ENCODE data around the gene IQCH.
A peak's percentile ranks its signal among the peaks of the same experiment; 100 is the strongest.

The IQCH gene

DNA sequence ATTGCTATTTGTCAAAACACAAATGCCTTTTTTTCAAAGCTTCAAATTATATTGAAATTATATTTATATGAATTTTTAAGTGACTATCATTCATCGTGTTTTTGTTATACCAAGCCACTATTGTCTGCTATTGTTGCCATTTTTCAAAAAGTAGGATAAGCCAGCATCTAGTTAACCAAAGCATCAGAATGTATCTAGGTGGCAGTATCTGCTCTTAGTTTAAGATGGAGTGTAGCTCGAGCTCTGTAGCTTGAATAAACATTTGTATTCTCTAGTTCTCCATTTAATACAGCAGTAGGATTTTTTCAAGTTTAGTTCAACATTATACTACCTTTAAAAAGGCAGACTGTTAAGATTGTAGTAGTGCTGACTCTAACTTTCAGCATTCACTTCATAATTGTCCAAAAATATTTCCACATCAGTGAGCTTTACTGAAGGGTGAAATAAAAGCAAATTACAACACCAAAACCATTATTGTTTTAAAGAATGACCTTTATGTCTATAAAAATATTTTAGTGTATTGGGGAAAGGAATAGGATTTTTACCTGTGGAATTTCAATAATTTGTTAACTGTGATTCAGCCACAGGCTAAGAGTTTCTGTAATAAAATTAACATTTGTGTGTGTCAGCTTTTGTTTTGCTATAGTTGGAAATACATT lies 246.7 kb downstream of the IQCH start:
- Histone ChIP-seq H3K4me1 (ENCODE audit: control insufficient read depth, low read length) (peaks cover 18% of the 10 kb centered on the region), H3K27me3 (ENCODE audit: control insufficient read depth, low read length) (no peaks in the 10 kb centered on the region), H3K27ac (ENCODE audit: low read depth, low read length) (no peak overlapping the region), H3K4me2 (ENCODE audit: low read length) (no peak overlapping the region), H3K4me3 (ENCODE audit: low read length) (no peak overlapping the region), H3K36me3 (ENCODE audit: control insufficient read depth, low read length) (no peaks in the 10 kb centered on the region), H3K79me2 (ENCODE audit: control insufficient read depth, low read length) (no peaks in the 10 kb centered on the region), H4K20me1 (ENCODE audit: control insufficient read depth, insufficient read depth, low read depth, low read length) (no peaks in the 10 kb centered on the region), H3K9me2 (replicated peaks; ENCODE audit: control insufficient read depth, low read length) (no peaks in the 10 kb centered on the region), H3K9me3 (ENCODE audit: control insufficient read depth, insufficient read depth, low read length) (no peaks in the 10 kb centered on the region), H3F3A (ENCODE audit: control insufficient read depth, insufficient read depth) (no peaks in the 10 kb centered on the region)
- TF ChIP-seq, protein P1, sequence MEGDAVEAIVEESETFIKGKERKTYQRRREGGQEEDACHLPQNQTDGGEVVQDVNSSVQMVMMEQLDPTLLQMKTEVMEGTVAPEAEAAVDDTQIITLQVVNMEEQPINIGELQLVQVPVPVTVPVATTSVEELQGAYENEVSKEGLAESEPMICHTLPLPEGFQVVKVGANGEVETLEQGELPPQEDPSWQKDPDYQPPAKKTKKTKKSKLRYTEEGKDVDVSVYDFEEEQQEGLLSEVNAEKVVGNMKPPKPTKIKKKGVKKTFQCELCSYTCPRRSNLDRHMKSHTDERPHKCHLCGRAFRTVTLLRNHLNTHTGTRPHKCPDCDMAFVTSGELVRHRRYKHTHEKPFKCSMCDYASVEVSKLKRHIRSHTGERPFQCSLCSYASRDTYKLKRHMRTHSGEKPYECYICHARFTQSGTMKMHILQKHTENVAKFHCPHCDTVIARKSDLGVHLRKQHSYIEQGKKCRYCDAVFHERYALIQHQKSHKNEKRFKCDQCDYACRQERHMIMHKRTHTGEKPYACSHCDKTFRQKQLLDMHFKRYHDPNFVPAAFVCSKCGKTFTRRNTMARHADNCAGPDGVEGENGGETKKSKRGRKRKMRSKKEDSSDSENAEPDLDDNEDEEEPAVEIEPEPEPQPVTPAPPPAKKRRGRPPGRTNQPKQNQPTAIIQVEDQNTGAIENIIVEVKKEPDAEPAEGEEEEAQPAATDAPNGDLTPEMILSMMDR (IDR thresholded peaks at IDR 0.05; ENCODE audit: low read depth, low read length, poor library complexity, severe bottlenecking): peak; percentile 29
- TF ChIP-seq EZH2phosphoT487 (IDR thresholded peaks at IDR 0.05; ENCODE audit: borderline replicate concordance, low read length): no peak

DNA sequence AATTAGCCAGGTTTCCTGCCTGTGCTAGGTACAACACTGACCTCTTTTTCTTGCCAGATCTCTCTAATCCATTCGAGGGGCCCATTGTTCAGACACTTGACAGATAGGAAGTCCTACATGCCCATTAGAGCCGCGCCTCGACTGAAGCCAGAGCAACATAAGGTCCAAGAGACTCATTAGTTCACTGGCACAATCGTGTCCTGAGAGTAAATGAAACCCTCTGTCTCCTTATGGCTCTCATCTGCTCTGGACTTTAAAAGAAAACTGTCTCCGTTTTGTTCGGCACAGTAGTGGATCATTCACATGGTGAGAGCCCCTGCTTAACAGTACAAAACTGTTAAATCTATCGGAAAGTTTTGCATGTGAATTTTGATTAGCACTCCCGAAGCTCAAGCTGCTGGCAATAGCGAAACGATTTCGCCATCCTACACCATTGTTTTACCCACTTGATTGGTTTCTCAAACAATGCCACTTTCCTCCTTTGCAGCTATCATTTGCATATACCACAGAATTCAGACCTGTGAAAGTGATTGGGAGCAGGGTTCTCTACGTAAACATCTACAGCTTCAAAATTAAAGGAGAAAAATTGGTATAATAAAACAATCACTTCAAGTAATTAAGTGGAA lies 247.4 kb downstream of the IQCH start:
- H3K9me3 ChIP-seq (ENCODE audit: control insufficient read depth, insufficient read depth, low read length): no peaks in the 10 kb centered on the region
- no peaks in the 10 kb centered on the region for H3K36me3 ChIP-seq (ENCODE audit: control insufficient read depth, low read length)
- H3F3A ChIP-seq (ENCODE audit: control insufficient read depth, insufficient read depth): no peaks in the 10 kb centered on the region
- TF ChIP-seq EZH2phosphoT487 (IDR thresholded peaks at IDR 0.05; ENCODE audit: borderline replicate concordance, low read length): no peak
- no peak overlapping the region for H3K27ac ChIP-seq (ENCODE audit: low read depth, low read length)
- H3K79me2 ChIP-seq (ENCODE audit: control insufficient read depth, low read length): no peaks in the 10 kb centered on the region
- H4K20me1 ChIP-seq (ENCODE audit: control insufficient read depth, insufficient read depth, low read depth, low read length): no peaks in the 10 kb centered on the region
- no peak overlapping the region for H3K4me3 ChIP-seq (ENCODE audit: low read length)
- H3K4me2 ChIP-seq (ENCODE audit: low read length): no peak overlapping the region
- H3K27me3 ChIP-seq (ENCODE audit: control insufficient read depth, low read length): no peaks in the 10 kb centered on the region
- H3K9me2 ChIP-seq (replicated peaks; ENCODE audit: control insufficient read depth, low read length): no peaks in the 10 kb centered on the region
- peaks cover 24% of the 10 kb centered on the region for H3K4me1 ChIP-seq (ENCODE audit: control insufficient read depth, low read length)

DNA sequence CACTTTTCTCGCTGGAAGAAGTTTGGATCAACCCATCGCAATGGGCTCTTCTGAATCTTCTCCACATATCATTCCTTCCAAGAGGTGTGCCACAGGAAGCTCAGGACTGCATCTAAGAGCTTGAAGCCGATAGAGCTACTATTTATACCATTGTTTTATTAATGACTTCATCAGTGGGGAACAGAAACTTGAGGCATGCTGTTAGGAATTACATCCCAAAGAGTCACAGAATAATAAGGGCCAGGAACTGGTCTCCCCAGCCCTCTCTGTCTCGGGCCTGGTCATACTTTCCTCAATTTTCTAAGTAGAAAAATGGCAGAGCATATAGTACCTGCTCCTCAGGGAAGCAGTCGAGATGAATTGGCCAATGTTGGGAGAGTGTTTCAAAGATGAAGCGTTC lies 249.5 kb downstream of the IQCH start:
- Histone ChIP-seq H3K36me3 (ENCODE audit: control insufficient read depth, low read length) (no peaks in the 10 kb centered on the region), H3K27ac (ENCODE audit: low read depth, low read length) (no peak overlapping the region), H3K4me1 (ENCODE audit: control insufficient read depth, low read length) (peaks cover 30% of the 10 kb centered on the region), H3K4me3 (ENCODE audit: low read length) (no peak overlapping the region), H3K9me3 (ENCODE audit: control insufficient read depth, insufficient read depth, low read length) (no peaks in the 10 kb centered on the region), H3K27me3 (ENCODE audit: control insufficient read depth, low read length) (no peaks in the 10 kb centered on the region), H3F3A (ENCODE audit: control insufficient read depth, insufficient read depth) (no peaks in the 10 kb centered on the region), H3K9me2 (replicated peaks; ENCODE audit: control insufficient read depth, low read length) (no peaks in the 10 kb centered on the region), H4K20me1 (ENCODE audit: control insufficient read depth, insufficient read depth, low read depth, low read length) (no peaks in the 10 kb centered on the region), H3K79me2 (ENCODE audit: control insufficient read depth, low read length) (no peaks in the 10 kb centered on the region), H3K4me2 (ENCODE audit: low read length) (no peak overlapping the region)
- TF ChIP-seq, protein P1 (IDR thresholded peaks at IDR 0.05; ENCODE audit: low read depth, low read length, poor library complexity, severe bottlenecking): no peak
- no peak for TF ChIP-seq EZH2phosphoT487 (IDR thresholded peaks at IDR 0.05; ENCODE audit: borderline replicate concordance, low read length)

DNA sequence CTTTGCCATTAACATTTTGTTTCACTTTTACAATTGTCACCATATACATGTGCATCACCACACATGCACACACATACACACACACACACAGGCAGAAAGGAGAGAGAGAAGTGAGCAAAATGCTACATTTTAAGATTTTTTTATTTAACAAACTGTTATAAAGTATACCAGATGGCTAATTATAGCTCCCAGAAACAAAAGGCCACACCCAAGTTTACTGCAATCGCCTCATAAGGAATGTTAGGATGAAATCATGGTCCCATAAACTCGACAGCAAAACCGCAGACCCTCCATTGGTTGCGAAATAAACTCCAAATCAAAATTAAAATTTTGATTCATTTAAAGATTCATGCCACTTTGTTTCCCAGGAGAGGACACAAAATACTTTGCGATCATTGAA lies 250.2 kb downstream of the IQCH start:
- Histone ChIP-seq H3K9me2 (replicated peaks; ENCODE audit: control insufficient read depth, low read length) (no peaks in the 10 kb centered on the region), H3K4me2 (ENCODE audit: low read length) (no peak overlapping the region)

More for the DNA sequence above, 250.2 kb downstream of the IQCH start:
- TF ChIP-seq, protein P1 (IDR thresholded peaks at IDR 0.05; ENCODE audit: low read depth, low read length, poor library complexity, severe bottlenecking): no peak
- no peak for TF ChIP-seq EZH2phosphoT487 (IDR thresholded peaks at IDR 0.05; ENCODE audit: borderline replicate concordance, low read length)
- no peaks in the 10 kb centered on the region for H3K9me3 ChIP-seq (ENCODE audit: control insufficient read depth, insufficient read depth, low read length)
- H3K4me3 ChIP-seq (ENCODE audit: low read length): no peak overlapping the region
- no peaks in the 10 kb centered on the region for H3K36me3 ChIP-seq (ENCODE audit: control insufficient read depth, low read length)
- peaks cover 30% of the 10 kb centered on the region for H3K4me1 ChIP-seq (ENCODE audit: control insufficient read depth, low read length)
- no peaks in the 10 kb centered on the region for H3K79me2 ChIP-seq (ENCODE audit: control insufficient read depth, low read length)
- H4K20me1 ChIP-seq (ENCODE audit: control insufficient read depth, insufficient read depth, low read depth, low read length): no peaks in the 10 kb centered on the region
- no peaks in the 10 kb centered on the region for H3K27me3 ChIP-seq (ENCODE audit: control insufficient read depth, low read length)
- H3K27ac ChIP-seq (ENCODE audit: low read depth, low read length): no peak overlapping the region
- H3F3A ChIP-seq (ENCODE audit: control insufficient read depth, insufficient read depth): no peaks in the 10 kb centered on the region

All from DOHH2 (cell line).